Stomach (tissue), 4 donors: Measurements from ENCODE around the gene ERBB4.

Source experiments
- EP300 ChIP-seq: sonication (generic); formaldehyde crosslinking; IDR thresholded peaks from one replicate; pipeline ENCODE4 v1.6.1; 2017; ENCODE audit warnings: antibody characterized with exemption
- POLR2AphosphoS5 ChIP-seq, 3 donors: sonication (generic); formaldehyde crosslinking; IDR thresholded peaks; one replicate each; pipeline ENCODE4 v1.6.1; 2016; ENCODE audit warnings: antibody characterized with exemption in 3 of 3
- TF ChIP-seq, protein P1 (sequence below), 7 experiments: fragments of 450-650 bp in 4 of 7; fragments of 200-600 bp in 3 of 7; sonication (generic) in 3 of 7; IDR thresholded peaks; one replicate each; pipeline ENCODE4 v1.5.1; 2016 to 2019; ENCODE audit warnings: antibody characterized with exemption in 7 of 7, control low read depth in 2 of 7, mild to moderate bottlenecking in 1 of 7

DNA sequence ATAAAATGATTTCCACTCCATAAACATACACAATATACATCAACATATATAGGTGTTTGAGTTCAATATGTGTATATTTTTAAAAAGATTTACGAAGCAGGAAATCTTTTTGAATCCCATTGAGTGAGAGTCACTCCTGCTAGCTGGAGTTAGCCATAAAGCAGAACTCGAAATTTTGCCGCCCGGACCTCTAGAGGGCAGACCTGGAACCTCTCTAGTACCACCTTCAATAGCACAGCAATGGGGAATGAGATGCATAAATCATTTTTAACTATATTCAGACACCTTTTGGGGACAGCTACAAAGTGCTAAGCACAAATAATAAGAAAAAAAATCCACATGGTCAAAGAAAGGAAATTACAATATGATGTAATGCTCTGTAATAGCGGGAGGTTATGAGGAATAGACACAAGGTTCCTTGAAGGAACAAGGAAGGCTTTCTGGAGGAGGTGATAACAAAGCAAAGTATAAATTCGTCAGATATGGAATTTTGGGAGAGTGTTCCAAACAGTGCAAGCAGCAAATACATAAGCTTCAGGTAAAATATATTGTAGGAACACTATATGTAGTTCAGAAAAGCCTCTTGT is 533.4 kb downstream of the ERBB4 start:
- no peak for TF ChIP-seq EP300
- TF ChIP-seq POLR2AphosphoS5 (IDR thresholded peaks at IDR 0.05): no peak
- TF ChIP-seq, protein P1, sequence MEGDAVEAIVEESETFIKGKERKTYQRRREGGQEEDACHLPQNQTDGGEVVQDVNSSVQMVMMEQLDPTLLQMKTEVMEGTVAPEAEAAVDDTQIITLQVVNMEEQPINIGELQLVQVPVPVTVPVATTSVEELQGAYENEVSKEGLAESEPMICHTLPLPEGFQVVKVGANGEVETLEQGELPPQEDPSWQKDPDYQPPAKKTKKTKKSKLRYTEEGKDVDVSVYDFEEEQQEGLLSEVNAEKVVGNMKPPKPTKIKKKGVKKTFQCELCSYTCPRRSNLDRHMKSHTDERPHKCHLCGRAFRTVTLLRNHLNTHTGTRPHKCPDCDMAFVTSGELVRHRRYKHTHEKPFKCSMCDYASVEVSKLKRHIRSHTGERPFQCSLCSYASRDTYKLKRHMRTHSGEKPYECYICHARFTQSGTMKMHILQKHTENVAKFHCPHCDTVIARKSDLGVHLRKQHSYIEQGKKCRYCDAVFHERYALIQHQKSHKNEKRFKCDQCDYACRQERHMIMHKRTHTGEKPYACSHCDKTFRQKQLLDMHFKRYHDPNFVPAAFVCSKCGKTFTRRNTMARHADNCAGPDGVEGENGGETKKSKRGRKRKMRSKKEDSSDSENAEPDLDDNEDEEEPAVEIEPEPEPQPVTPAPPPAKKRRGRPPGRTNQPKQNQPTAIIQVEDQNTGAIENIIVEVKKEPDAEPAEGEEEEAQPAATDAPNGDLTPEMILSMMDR (IDR thresholded peaks at IDR 0.05): peak in 1 of 7 experiments; percentile 33
